Liver (tissue), 9 donors: ENCODE measurements around the gene CCDC200. TPM values are rescaled to one million over a fixed set of nuclear protein-coding genes. Genes with fewer than 3 reads are reported as not detected.

Experiments used
- DNase-seq: peaks from one replicate; pipeline ENCODE4 v3.0.0-alpha.2; 2017; ENCODE audit warnings: low spot score
- H3K27ac ChIP-seq, 2 donors: one replicate each; pipeline ENCODE4 v1.7.0; 2013; ENCODE audit warnings: inconsistent platforms in 2 of 2, low read length in 2 of 2, control low read depth in 1 of 2, low read depth in 1 of 2, mild to moderate bottlenecking in 1 of 2
- H3K27me3 ChIP-seq, 4 donors: one replicate each; pipeline versions ENCODE4 v1.6.1 to v1.7.0; 2013; ENCODE audit warnings: low read length in 3 of 4, inconsistent platforms in 1 of 4, mild to moderate bottlenecking in 1 of 4, moderate library complexity in 1 of 4; ENCODE audit not compliant: control insufficient read depth in 4 of 4, insufficient read depth in 4 of 4
- H3K36me3 ChIP-seq, 4 donors: one replicate each; pipeline versions ENCODE4 v1.6.1 to v1.7.0; 2013; ENCODE audit warnings: low read length in 3 of 4, mild to moderate bottlenecking in 3 of 4, low read depth in 1 of 4, moderate library complexity in 1 of 4; ENCODE audit not compliant: control insufficient read depth in 4 of 4, insufficient read depth in 3 of 4
- H3K4me1 ChIP-seq, 4 donors: one replicate each; pipeline versions ENCODE4 v1.6.1 to v1.7.0; 2013; ENCODE audit warnings: low read length in 3 of 4, mild to moderate bottlenecking in 3 of 4, moderate library complexity in 1 of 4; ENCODE audit not compliant: control insufficient read depth in 4 of 4, insufficient read depth in 4 of 4
- H3K4me3 ChIP-seq, 3 donors: one replicate each; pipeline versions ENCODE4 v1.6.1 to v1.7.0; 2013; ENCODE audit warnings: low read length in 3 of 3, control low read depth in 1 of 3, low read depth in 1 of 3, mild to moderate bottlenecking in 1 of 3
- H3K9ac ChIP-seq, 2 donors: one replicate each; pipeline ENCODE4 v1.7.0; 2013; ENCODE audit warnings: low read length in 2 of 2, mild to moderate bottlenecking in 2 of 2, moderate library complexity in 2 of 2, control low read depth in 1 of 2, low read depth in 1 of 2
- H3K9me3 ChIP-seq, 4 donors: one replicate each; pipeline versions ENCODE4 v1.6.1 to v1.7.0; 2013; ENCODE audit warnings: low read length in 3 of 4; ENCODE audit not compliant: control insufficient read depth in 4 of 4
- ATF3 ChIP-seq: IDR thresholded peaks from 2 replicates; pipeline ENCODE4 v1.6.1; 2016; ENCODE audit warnings: antibody characterized with exemption
- CTCF ChIP-seq: fragments of 150-350 bp; IDR thresholded peaks from 2 replicates; pipeline ENCODE4 v1.5.1; 2017; ENCODE audit warnings: improper control_type of control experiment, low read depth, low read length; ENCODE audit not compliant: missing input control
- EGR1 ChIP-seq, 2 donors: IDR thresholded peaks; 2 replicates each; pipeline ENCODE4 v1.6.1; 2016 to 2018; ENCODE audit warnings: antibody characterized with exemption in 2 of 2, low read depth in 2 of 2
- FOXA1 ChIP-seq: IDR thresholded peaks from 2 replicates; pipeline ENCODE4 v1.6.1; 2016; ENCODE audit warnings: antibody characterized with exemption
- FOXA2 ChIP-seq: IDR thresholded peaks from 2 replicates; pipeline ENCODE4 v1.6.1; 2016; ENCODE audit warnings: antibody characterized with exemption
- GABPA ChIP-seq, 2 donors: IDR thresholded peaks in 1 of 2; conservative IDR thresholded peaks in 1 of 2; 2 replicates each; pipeline ENCODE4 v1.6.1; 2016; ENCODE audit warnings: antibody characterized with exemption in 2 of 2, mild to moderate bottlenecking in 1 of 2, moderate library complexity in 1 of 2
- HNF4A ChIP-seq, 2 donors: conservative IDR thresholded peaks; 2 replicates each; pipeline ENCODE4 v1.6.1; 2016; ENCODE audit warnings: antibody characterized with exemption in 2 of 2, mild to moderate bottlenecking in 2 of 2
- HNF4G ChIP-seq: IDR thresholded peaks from 2 replicates; pipeline ENCODE4 v1.6.1; 2016; ENCODE audit warnings: antibody characterized with exemption
- JUND ChIP-seq, 2 donors: IDR thresholded peaks; 2 replicates each; pipeline ENCODE4 v1.6.1; 2016; ENCODE audit warnings: antibody characterized with exemption in 2 of 2
- NR2F2 ChIP-seq: IDR thresholded peaks from 2 replicates; pipeline ENCODE4 v1.6.1; 2016; ENCODE audit warnings: antibody characterized with exemption
- RAD21 ChIP-seq, 2 donors: IDR thresholded peaks; 2 replicates each; pipeline ENCODE4 v1.6.1; 2016; ENCODE audit warnings: antibody characterized with exemption in 2 of 2, mild to moderate bottlenecking in 2 of 2
- RXRA ChIP-seq, 2 donors: IDR thresholded peaks; 2 replicates each; pipeline ENCODE4 v1.6.1; 2017 to 2018; ENCODE audit warnings: antibody characterized with exemption in 2 of 2, mild to moderate bottlenecking in 1 of 2
- SP1 ChIP-seq: IDR thresholded peaks from 2 replicates; pipeline ENCODE4 v1.6.1; 2018; ENCODE audit warnings: antibody characterized with exemption, mild to moderate bottlenecking
- TAF1 ChIP-seq: conservative IDR thresholded peaks from 2 replicates; pipeline ENCODE4 v1.6.1; 2016; ENCODE audit warnings: antibody characterized with exemption, mild to moderate bottlenecking
- YY1 ChIP-seq: IDR thresholded peaks from 2 replicates; pipeline ENCODE4 v1.6.1; 2016; ENCODE audit warnings: antibody characterized with exemption, mild to moderate bottlenecking
- ZBTB33 ChIP-seq: IDR thresholded peaks from 2 replicates; pipeline ENCODE4 v1.6.1; 2016; ENCODE audit warnings: antibody characterized with exemption
- WGBS: extraction: QIAGEN DNeasy Blood & Tissue Kit; methylation state at CpG from one replicate; pipeline ENCODE4 v1.1.7; 2013; 5-methylcytosine and 5-hydroxymethylcytosine counted together
- polyA plus RNA-seq, 2 donors: library from polyadenylated mRNA; stranded (reverse) in 1 of 2; unstranded in 1 of 2; fragments of 200-250 nt in 1 of 2; fragments of >200 nt in 1 of 2; fragmentation: Nextera tagmentation in 1 of 2; extraction: Ambion mirVana in 1 of 2; gene quantifications; one replicate each; pipeline versions ENCODE4 v1.2.1 to v1.2.3, GENCODE V29; 2013 to 2015
- total RNA-seq, 2 donors: library from RNA; depleted of rRNA; stranded (reverse); fragments of >200 nt; gene quantifications; one replicate each; pipeline ENCODE4 v1.2.3, GENCODE V29; 2014
- TF ChIP-seq, protein P1 (sequence below): IDR thresholded peaks from 2 replicates; pipeline ENCODE4 v1.6.1; 2016; ENCODE audit warnings: antibody characterized with exemption
- TF ChIP-seq, protein P2 (sequence below): IDR thresholded peaks from 2 replicates; pipeline ENCODE4 v1.6.1; 2016; ENCODE audit warnings: antibody characterized with exemption, mild to moderate bottlenecking
- donor health status: healthy.
- donor health status: healthy.
- donor health status: healthy.
- donor health status: healthy.
- donor health status: healthy.

Gene CCDC200
- total and polyA plus RNA-seq, 4 donors: 1.3 TPM; not detected in 3

DNA sequence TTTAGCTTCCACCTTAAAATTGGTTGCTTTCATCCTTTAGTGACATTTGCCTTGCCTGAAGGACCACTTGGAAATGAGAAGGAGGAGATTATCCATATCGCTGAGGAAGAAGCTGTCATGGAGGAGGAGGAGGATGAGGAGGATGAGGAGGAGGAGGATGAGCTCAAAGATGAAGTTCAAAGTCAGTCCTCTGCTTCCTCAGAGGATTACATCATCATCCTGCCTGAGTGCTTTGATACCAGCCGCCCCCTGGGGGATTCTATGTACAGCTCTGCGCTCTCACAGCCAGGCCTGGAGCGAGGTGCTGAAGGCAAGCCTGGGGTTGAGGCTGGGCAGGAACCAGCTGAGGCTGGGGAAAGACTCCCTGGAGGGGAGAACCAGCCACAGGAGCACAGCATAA lies 28.3 kb downstream of the CCDC200 start:
- no peak for TF ChIP-seq JUND (IDR thresholded peaks at IDR 0.05)
- no peak for TF ChIP-seq EGR1 (IDR thresholded peaks at IDR 0.05; ENCODE audit: low read depth in 2 of 2)
- TF ChIP-seq RAD21 (IDR thresholded peaks at IDR 0.05): no peak
- TF ChIP-seq YY1: no peak
- TF ChIP-seq RXRA (IDR thresholded peaks at IDR 0.05): no peak
- TF ChIP-seq NR2F2: no peak
- no peak for TF ChIP-seq ZBTB33
- no peak for TF ChIP-seq FOXA1
- no peak for TF ChIP-seq HNF4A (conservative IDR thresholded peaks at IDR 0.05)
- TF ChIP-seq, protein P1, sequence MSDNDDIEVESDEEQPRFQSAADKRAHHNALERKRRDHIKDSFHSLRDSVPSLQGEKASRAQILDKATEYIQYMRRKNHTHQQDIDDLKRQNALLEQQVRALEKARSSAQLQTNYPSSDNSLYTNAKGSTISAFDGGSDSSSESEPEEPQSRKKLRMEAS: no peak
- TF ChIP-seq, protein P2, sequence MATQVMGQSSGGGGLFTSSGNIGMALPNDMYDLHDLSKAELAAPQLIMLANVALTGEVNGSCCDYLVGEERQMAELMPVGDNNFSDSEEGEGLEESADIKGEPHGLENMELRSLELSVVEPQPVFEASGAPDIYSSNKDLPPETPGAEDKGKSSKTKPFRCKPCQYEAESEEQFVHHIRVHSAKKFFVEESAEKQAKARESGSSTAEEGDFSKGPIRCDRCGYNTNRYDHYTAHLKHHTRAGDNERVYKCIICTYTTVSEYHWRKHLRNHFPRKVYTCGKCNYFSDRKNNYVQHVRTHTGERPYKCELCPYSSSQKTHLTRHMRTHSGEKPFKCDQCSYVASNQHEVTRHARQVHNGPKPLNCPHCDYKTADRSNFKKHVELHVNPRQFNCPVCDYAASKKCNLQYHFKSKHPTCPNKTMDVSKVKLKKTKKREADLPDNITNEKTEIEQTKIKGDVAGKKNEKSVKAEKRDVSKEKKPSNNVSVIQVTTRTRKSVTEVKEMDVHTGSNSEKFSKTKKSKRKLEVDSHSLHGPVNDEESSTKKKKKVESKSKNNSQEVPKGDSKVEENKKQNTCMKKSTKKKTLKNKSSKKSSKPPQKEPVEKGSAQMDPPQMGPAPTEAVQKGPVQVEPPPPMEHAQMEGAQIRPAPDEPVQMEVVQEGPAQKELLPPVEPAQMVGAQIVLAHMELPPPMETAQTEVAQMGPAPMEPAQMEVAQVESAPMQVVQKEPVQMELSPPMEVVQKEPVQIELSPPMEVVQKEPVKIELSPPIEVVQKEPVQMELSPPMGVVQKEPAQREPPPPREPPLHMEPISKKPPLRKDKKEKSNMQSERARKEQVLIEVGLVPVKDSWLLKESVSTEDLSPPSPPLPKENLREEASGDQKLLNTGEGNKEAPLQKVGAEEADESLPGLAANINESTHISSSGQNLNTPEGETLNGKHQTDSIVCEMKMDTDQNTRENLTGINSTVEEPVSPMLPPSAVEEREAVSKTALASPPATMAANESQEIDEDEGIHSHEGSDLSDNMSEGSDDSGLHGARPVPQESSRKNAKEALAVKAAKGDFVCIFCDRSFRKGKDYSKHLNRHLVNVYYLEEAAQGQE: no peak
- no peak for TF ChIP-seq ATF3
- no peak for TF ChIP-seq CTCF
- no peak for TF ChIP-seq TAF1
- TF ChIP-seq SP1: no peak
- TF ChIP-seq FOXA2: no peak
- no peak for TF ChIP-seq GABPA (IDR thresholded peaks at IDR 0.05 in 1 of 2, conservative IDR thresholded peaks at IDR 0.05 in 1 of 2)
- TF ChIP-seq HNF4G: no peak
- 92% methylated on average over 4 of the region's 4 CpGs for whole genome bisulfite sequencing
- H3K4me3 ChIP-seq: no peak overlapping the region
- H3K4me1 ChIP-seq: no peaks in the 10 kb centered on the region
- H3K9ac ChIP-seq: no peak overlapping the region
- no peaks in the 10 kb centered on the region for H3K27me3 ChIP-seq
- no peaks in the 10 kb centered on the region for H3K9me3 ChIP-seq
- no peak overlapping the region for H3K27ac ChIP-seq
- no peak for DNase-seq
- H3K36me3 ChIP-seq: peaks cover 21 to 72% (median 66%) of the 10 kb centered on the region in 4 donors
